Right ventricle myocardium superior (tissue), 1 donor: ENCODE results near the gene SENP8. TPM values are rescaled to one million over a fixed set of nuclear protein-coding genes. Genes with fewer than 3 reads are reported as not detected.

Experiments used
- ATAC-seq: fragments of 200-7000 bp; cut with Tn5 transposase; one replicate; pipeline ENCODE4 v1.9.1; 2020; ENCODE audit warnings: mild to moderate bottlenecking; ENCODE audit not compliant: poor library complexity
- DNase-seq: peaks from one replicate; pipeline ENCODE4 v3.0.0-alpha.2; 2020
- intact Hi-C: fragments of 100-400 bp; cut with DNase I; formaldehyde crosslinking; loops from one replicate; pipeline ENCODE4 v1.11.2; 2022
- total RNA-seq: library from RNA; stranded (reverse); fragmentation: NEBNext Ultra II Directional; extraction: Animal tissue kit (Norgen Biotek cat#: 25700); gene quantifications from one replicate; pipeline ENCODE4 v1.2.1, GENCODE V29; 2021
- donor health status: DM: no; HTN: yes; CAD: no; lungs with severe emphysema.

SENP8 gene
- total RNA-seq, 1 donor from 2014 or later: 6.3 TPM

DNA sequence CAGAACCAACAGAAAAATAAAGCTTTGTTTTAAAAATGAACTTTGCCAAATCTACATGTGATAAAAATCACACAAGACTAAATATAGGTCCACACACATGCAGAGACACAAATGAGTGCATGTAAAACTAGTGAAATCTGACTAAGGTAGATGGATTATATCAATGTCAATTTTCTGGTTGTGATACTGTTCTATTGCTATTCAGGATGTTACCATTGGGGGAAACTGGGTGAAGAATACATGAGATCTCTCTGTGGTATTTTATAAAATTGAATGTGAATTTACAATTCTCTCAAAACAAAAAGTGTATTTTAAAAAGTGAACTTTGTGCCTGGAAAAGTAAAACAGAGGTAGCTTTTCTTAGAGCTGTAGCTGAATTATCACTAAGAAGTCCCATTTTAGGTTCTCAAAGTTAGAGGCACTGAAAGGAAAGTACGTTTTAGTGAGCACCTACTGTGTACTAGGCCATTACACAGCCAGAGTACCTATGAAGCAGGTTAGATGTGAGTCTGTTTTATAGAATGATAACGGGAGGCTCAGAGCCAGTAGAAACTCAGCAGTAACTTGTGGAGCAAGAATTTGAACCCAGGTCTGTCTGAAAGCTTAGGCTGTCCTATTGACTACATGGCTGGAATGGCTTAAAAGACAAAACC is 71.2 kb downstream of the SENP8 start:
- intact Hi-C loops: no loop called here
- no peak for ATAC-seq
- DNase-seq: no peak

DNA sequence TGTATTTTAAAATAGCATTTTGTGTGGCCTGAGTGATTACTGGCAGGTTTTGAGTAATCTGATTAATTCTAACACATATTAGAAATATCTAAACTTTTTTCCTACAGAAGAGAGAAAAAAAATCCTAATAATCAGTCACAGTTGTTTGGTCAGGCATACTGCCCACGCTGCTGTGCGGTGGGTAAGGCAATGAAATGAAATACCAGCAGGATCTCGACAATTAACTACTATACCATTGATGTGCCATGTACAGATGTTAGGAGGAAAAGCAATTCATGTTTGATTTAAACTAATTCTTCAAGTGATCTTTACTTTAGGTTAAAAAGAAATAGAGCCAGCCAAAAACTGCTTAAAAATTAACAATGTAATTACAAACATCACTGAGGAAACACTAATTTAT is 74.2 kb downstream of the SENP8 start:
- intact Hi-C loops: loop anchor here (10.0 kb wide), 1 partner anchor 82 kb away; the partner anchor contains the start of gene PARP6
- no peak for ATAC-seq
- DNase-seq: no peak

Other genes starting within 250 kb of the SENP8 start
- gene MYO9A, start 253 bp upstream of the SENP8 start, total RNA-seq: 32.7 TPM
- not detected for gene GRAMD2A, start 79.4 kb downstream of the SENP8 start, total RNA-seq
- 1,065 TPM for gene PKM, start 112.8 kb downstream of the SENP8 start, total RNA-seq
- 37.2 TPM for gene PARP6, start 154.2 kb downstream of the SENP8 start, total RNA-seq
- 1.3 TPM for gene CELF6, start 201.8 kb downstream of the SENP8 start, total RNA-seq